B cell (primary cell): ENCODE results near the gene NCMAP.

Source experiments
- CTCF ChIP-seq: fragments of 200-600 bp; IDR thresholded peaks from one replicate; pipeline ENCODE4 v1.8.0; 2022; ENCODE audit warnings: antibody characterized with exemption, mild to moderate bottlenecking
- EZH2 ChIP-seq: IDR thresholded peaks from 2 replicates; pipeline ENCODE4 v1.6.1; 2012; ENCODE audit warnings: borderline replicate concordance, low read depth, mild to moderate bottlenecking, moderate library complexity, low read length; ENCODE audit not compliant: insufficient read depth, poor library complexity, severe bottlenecking

- TF ChIP-seq CTCF (no peak), EZH2 (no peak)
These were observed 76.9 kb downstream of the NCMAP start for GRCh38 chr1:24632832-24633175.
